Activated naive CD8-positive, alpha-beta T cell treated with anti-CD3 and anti-CD28 coated beads, Interleukin-2, amount 50 U/mL, for 24 hours (primary cell): ENCODE results near the gene GABPB1.
"Not testable (repeated sequence)": the region's sequence is repeated elsewhere in the genome, so short reads cannot be mapped to it uniquely, and the experiment has no call there.

Experiments
- ATAC-seq: fragments of 150-1000 bp; cut with Tn5 transposase; one replicate; pipeline ENCODE4 v1.10.0; 2021
- DNase-seq: peaks from one replicate; pipeline ENCODE4 v3.0.0; 2021
- H3K27ac Mint-ChIP-seq: one replicate; pipeline ENCODE4 v1.8.0; 2021; ENCODE audit warnings: mild to moderate bottlenecking, mixed read lengths
- H3K27me3 Mint-ChIP-seq: one replicate; pipeline ENCODE4 v1.8.0; 2021; ENCODE audit warnings: mixed read lengths
- H3K36me3 Mint-ChIP-seq: one replicate; pipeline ENCODE4 v1.8.0; 2021; ENCODE audit warnings: low read depth, mixed read lengths
- H3K4me1 Mint-ChIP-seq: one replicate; pipeline ENCODE4 v1.8.0; 2021; ENCODE audit warnings: mixed read lengths
- H3K4me3 Mint-ChIP-seq: one replicate; pipeline ENCODE4 v1.8.0; 2021; ENCODE audit warnings: mild to moderate bottlenecking, moderate library complexity, mixed read lengths
- H3K9me3 Mint-ChIP-seq: one replicate; pipeline ENCODE4 v1.8.0; 2021; ENCODE audit warnings: mixed read lengths

Gene GABPB1

GRCh38 chr15:50354838-50355618 lies at the start of gene GABPB1:
Gene GABPB1 (minus strand): TSS chr15:50355198. CDS start chr15:50309798, 45,400 bp downstream.
- peaks cover 2% of the 10 kb centered on the region for H3K27me3 Mint-ChIP-seq
- H3K4me1 Mint-ChIP-seq: peaks cover 63% of the 10 kb centered on the region
- ATAC-seq: peak; percentile 52
- no peaks in the 10 kb centered on the region for H3K9me3 Mint-ChIP-seq
- H3K36me3 Mint-ChIP-seq: peaks cover 60% of the 10 kb centered on the region
- H3K4me3 Mint-ChIP-seq: peak within 1 kb of the TSS; percentile 100
- peak; percentile 92 for DNase-seq
- H3K27ac Mint-ChIP-seq: peak within 1 kb of the TSS; percentile 100

DNA sequence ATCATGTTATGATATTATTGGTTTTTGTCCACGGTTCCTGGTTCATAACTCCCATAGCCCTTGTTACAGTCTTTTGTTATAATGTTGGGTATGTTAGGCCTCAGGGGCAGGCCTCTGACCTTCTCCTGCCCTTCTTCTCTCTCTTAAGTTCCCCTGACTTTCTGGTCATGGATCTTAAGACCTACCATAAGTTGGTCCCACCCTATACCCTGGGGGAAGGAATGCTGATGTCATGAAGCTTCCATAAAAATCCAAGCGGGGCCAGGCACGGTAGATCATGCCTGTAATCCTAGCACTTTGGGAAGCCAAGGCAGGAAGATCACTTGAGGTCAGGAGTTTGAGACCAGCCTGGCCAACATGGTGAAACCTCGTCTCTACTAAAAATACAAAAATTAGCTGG lies 36.6 kb upstream of the GABPB1 start:
- not testable (repeated sequence) for H3K4me3 Mint-ChIP-seq, H3K27me3 Mint-ChIP-seq, H3K9me3 Mint-ChIP-seq, H3K4me1 Mint-ChIP-seq, H3K27ac Mint-ChIP-seq, H3K36me3 Mint-ChIP-seq, ATAC-seq, DNase-seq

- Mint-ChIP-seq H3K27ac (no peak overlapping the region), H3K27me3 (no peaks in the 10 kb centered on the region), H3K4me1 (peaks cover 2% of the 10 kb centered on the region), H3K9me3 (no peaks in the 10 kb centered on the region), H3K36me3 (no peaks in the 10 kb centered on the region), H3K4me3 (no peak overlapping the region)
- ATAC-seq (no peak), DNase-seq (no peak)
Observed at GRCh38 chr15:50390554-50391264, 35.7 kb upstream of the GABPB1 start.

GRCh38 chr15:50382408-50382807 lies 27.4 kb upstream of the GABPB1 start:
- H3K27me3 Mint-ChIP-seq, ATAC-seq, H3K36me3 Mint-ChIP-seq, H3K4me3 Mint-ChIP-seq, H3K27ac Mint-ChIP-seq, H3K9me3 Mint-ChIP-seq, DNase-seq: not testable (repeated sequence)
- peaks cover 20% of the 10 kb centered on the region for H3K4me1 Mint-ChIP-seq

DNA sequence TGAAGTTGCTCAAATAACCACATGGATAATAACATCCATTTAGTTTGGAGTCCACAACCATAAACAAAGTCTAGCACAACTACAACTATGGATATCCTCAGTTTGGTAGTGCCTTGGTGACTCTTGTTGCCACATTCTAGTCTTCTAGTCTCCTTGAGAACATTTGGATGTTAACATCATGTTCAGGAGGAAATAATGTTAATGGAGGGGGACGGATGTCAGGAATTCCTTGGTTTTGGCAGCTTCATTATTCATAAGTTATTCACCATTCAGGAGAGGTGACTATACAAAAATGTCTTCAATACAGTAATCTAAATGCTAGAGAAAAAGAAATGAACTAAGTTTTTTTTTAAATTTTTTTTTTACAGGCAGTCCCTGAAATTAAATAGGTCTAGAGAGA lies 26.4 kb upstream of the GABPB1 start:
- Mint-ChIP-seq H3K4me3 (no peak overlapping the region), H3K4me1 (peaks cover 22% of the 10 kb centered on the region), H3K27me3 (peaks cover 3% of the 10 kb centered on the region), H3K36me3 (no peaks in the 10 kb centered on the region), H3K27ac (no peak overlapping the region), H3K9me3 (no peaks in the 10 kb centered on the region)
- DNase-seq: no peak
- no peak for ATAC-seq

DNA sequence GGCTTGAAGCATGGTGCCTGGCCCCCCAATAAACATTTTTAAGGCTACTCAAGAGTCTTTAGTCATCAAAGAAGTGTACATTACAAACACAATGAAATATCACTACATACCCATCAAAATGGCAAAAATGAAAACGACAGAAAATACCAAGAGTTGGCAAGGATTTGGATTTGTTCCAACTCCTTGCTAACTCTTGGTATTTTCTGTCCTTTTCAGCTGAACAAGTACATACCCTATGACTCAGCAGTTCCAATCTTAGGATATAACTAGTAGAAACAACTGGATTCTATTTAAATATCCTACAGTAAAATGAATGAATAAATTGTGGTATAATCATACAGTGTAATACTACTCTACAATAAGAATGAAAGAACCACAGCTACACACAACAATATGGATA lies 25.1 kb upstream of the GABPB1 start:
- H3K4me3 Mint-ChIP-seq: no peak overlapping the region
- no peaks in the 10 kb centered on the region for H3K9me3 Mint-ChIP-seq
- H3K27ac Mint-ChIP-seq: no peak overlapping the region
- H3K36me3 Mint-ChIP-seq: no peaks in the 10 kb centered on the region
- peaks cover 3% of the 10 kb centered on the region for H3K27me3 Mint-ChIP-seq
- ATAC-seq: no peak
- H3K4me1 Mint-ChIP-seq: peaks cover 22% of the 10 kb centered on the region
- DNase-seq: no peak

DNA sequence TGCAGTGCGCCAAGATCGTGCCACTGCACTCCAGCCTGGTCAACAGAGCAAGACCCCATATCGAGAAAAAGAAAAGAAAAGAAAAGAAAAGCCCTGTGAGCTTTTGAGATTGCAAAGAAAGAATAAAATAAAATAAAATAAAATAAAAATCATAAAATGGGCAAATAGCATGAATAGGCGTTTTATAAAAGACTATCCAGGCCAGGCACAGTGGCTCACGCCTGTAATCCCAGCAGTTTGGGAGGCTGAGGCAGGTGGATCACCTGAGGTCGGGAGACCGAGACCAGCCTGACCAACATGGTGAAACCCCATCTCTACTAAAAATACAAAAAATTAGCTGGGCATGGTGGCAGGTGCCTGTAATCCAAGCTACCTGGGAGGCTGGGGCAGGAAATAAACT lies 24.4 kb upstream of the GABPB1 start:
- H3K27me3 Mint-ChIP-seq, DNase-seq, H3K27ac Mint-ChIP-seq, ATAC-seq, H3K4me3 Mint-ChIP-seq, H3K9me3 Mint-ChIP-seq, H3K36me3 Mint-ChIP-seq: not testable (repeated sequence)
- H3K4me1 Mint-ChIP-seq: peaks cover 22% of the 10 kb centered on the region

DNA sequence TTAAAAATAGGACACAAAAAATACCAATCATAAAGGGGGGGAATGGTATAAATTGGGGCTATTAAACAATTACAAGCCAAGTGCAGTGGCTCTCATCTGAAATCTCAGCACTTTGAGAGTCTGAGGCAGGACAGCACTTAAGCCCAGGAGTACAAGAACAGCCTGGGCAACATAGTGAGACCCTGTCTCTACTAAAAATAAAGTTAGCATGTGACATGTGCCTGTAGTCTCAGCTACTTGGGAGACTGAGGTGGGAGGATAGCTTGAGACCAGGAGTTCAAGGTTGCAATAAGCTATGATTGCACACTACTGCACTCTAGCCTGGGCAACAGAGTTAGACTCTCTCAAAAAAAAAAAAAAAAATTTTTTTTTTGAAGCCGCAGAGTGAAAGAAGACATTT lies 23.8 kb upstream of the GABPB1 start:
- Mint-ChIP-seq H3K4me3 (peak overlapping the region; percentile 54), H3K27me3 (peaks cover 3% of the 10 kb centered on the region), H3K36me3 (no peaks in the 10 kb centered on the region), H3K4me1 (peaks cover 22% of the 10 kb centered on the region), H3K27ac (peak overlapping the region; percentile 96), H3K9me3 (no peaks in the 10 kb centered on the region)
- DNase-seq (no peak), ATAC-seq (no peak)

GRCh38 chr15:50377867-50378751 lies 23.1 kb upstream of the GABPB1 start:
- H3K4me1 Mint-ChIP-seq: peaks cover 22% of the 10 kb centered on the region
- ATAC-seq: peak; percentile 95

GRCh38 chr15:50369564-50369963 lies 14.6 kb upstream of the GABPB1 start:
- not testable (repeated sequence) for ATAC-seq

More at GRCh38 chr15:50377867-50378751, 23.1 kb upstream of the GABPB1 start:
- peaks cover 2% of the 10 kb centered on the region for H3K27me3 Mint-ChIP-seq
- H3K4me3 Mint-ChIP-seq: peak overlapping the region; percentile 54
- no peaks in the 10 kb centered on the region for H3K9me3 Mint-ChIP-seq
- DNase-seq: no peak
- peak overlapping the region; percentile 96 for H3K27ac Mint-ChIP-seq
- no peaks in the 10 kb centered on the region for H3K36me3 Mint-ChIP-seq

GRCh38 chr15:50365971-50366370 lies 11.0 kb upstream of the GABPB1 start:
- peak overlapping the region; percentile 36 for H3K27ac Mint-ChIP-seq
- H3K4me3 Mint-ChIP-seq: no peak overlapping the region
- H3K36me3 Mint-ChIP-seq: peaks cover 28% of the 10 kb centered on the region
- no peaks in the 10 kb centered on the region for H3K9me3 Mint-ChIP-seq
- peaks cover 19% of the 10 kb centered on the region for H3K4me1 Mint-ChIP-seq
- no peaks in the 10 kb centered on the region for H3K27me3 Mint-ChIP-seq
- no peak for ATAC-seq
- no peak for DNase-seq

More at GRCh38 chr15:50369564-50369963, 14.6 kb upstream of the GABPB1 start:
- H3K27ac Mint-ChIP-seq, H3K36me3 Mint-ChIP-seq, H3K9me3 Mint-ChIP-seq, H3K4me3 Mint-ChIP-seq, DNase-seq, H3K27me3 Mint-ChIP-seq: not testable (repeated sequence)
- peaks cover 13% of the 10 kb centered on the region for H3K4me1 Mint-ChIP-seq

GRCh38 chr15:50365570-50365969 lies 10.6 kb upstream of the GABPB1 start:
- Mint-ChIP-seq H3K27ac (peak overlapping the region; percentile 36), H3K4me1 (peaks cover 19% of the 10 kb centered on the region), H3K9me3 (no peaks in the 10 kb centered on the region), H3K27me3 (no peaks in the 10 kb centered on the region), H3K4me3 (no peak overlapping the region), H3K36me3 (peaks cover 32% of the 10 kb centered on the region)
- DNase-seq (no peak), ATAC-seq (no peak)

DNA sequence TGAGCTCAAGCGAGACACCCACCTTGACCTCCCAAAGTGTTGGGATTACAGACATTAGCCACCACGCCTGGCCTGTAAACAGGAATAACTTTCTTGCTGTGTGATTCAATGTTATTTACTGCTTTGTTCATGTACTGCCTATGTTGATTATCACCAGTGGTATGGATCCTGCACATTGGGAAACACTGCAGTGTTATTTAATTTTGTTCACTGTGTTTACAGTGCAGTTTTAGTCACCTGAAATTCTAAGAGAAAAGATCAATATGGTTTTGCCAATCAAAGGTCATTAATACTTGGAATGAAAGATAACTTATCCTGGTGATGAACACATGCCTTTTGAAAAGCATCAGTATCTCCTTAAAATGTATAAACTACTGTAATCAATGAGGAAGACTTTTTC lies 8.6 kb upstream of the GABPB1 start:
- ATAC-seq (no peak), DNase-seq (no peak)
- peaks cover 43% of the 10 kb centered on the region for H3K36me3 Mint-ChIP-seq
- H3K4me1 Mint-ChIP-seq: peaks cover 23% of the 10 kb centered on the region
- no peak overlapping the region for H3K27ac Mint-ChIP-seq
- no peaks in the 10 kb centered on the region for H3K9me3 Mint-ChIP-seq
- H3K4me3 Mint-ChIP-seq: no peak overlapping the region
- H3K27me3 Mint-ChIP-seq: no peaks in the 10 kb centered on the region

- Mint-ChIP-seq H3K27ac (no peak overlapping the region), H3K4me3 (no peak overlapping the region), H3K27me3 (no peaks in the 10 kb centered on the region), H3K36me3 (peaks cover 55% of the 10 kb centered on the region), H3K4me1 (peaks cover 31% of the 10 kb centered on the region), H3K9me3 (no peaks in the 10 kb centered on the region)
- ATAC-seq: no peak
- no peak for DNase-seq
Observed at GRCh38 chr15:50361756-50362155, 6.8 kb upstream of the GABPB1 start.
